WTC11 (cell line): ENCODE data around the gene KCNAB3. TPM values are rescaled to one million over a fixed set of nuclear protein-coding genes. Genes with fewer than 3 reads are reported as not detected.

Source experiments
- E2F1 ChIP-seq: sonication (generic); formaldehyde crosslinking; IDR thresholded peaks from 2 replicates; pipeline ENCODE4 v1.8.0; 2022; ENCODE audit warnings: mild to moderate bottlenecking, missing genetic modification reagents
- ELF4 ChIP-seq: sonication (generic); formaldehyde crosslinking; IDR thresholded peaks from 2 replicates; pipeline ENCODE4 v1.8.1; 2022; ENCODE audit warnings: low read depth, mild to moderate bottlenecking, moderate library complexity, missing genetic modification reagents
- FOXK1 ChIP-seq: sonication (generic); formaldehyde crosslinking; IDR thresholded peaks from 2 replicates; pipeline ENCODE4 v1.8.0; 2022; ENCODE audit warnings: mild to moderate bottlenecking, moderate library complexity, missing genetic modification reagents
- MYBL2 ChIP-seq: sonication (generic); formaldehyde crosslinking; IDR thresholded peaks from 2 replicates; pipeline ENCODE4 v1.8.1; 2023; ENCODE audit warnings: mild to moderate bottlenecking, moderate library complexity, missing genetic modification reagents
- NR1H2 ChIP-seq: sonication (generic); formaldehyde crosslinking; IDR thresholded peaks from 2 replicates; pipeline ENCODE4 v1.9.0; 2021; ENCODE audit warnings: mild to moderate bottlenecking, moderate library complexity, missing genetic modification reagents
- NR2C2 ChIP-seq: sonication (generic); formaldehyde crosslinking; IDR thresholded peaks from 2 replicates; pipeline ENCODE4 v1.8.0; 2022; ENCODE audit warnings: mild to moderate bottlenecking, missing genetic modification reagents
- NR3C1 ChIP-seq: sonication (generic); formaldehyde crosslinking; conservative IDR thresholded peaks from 2 replicates; pipeline ENCODE4 v1.8.1; 2023; ENCODE audit warnings: low read depth, mild to moderate bottlenecking, missing genetic modification reagents
- PRDM15 ChIP-seq: sonication (generic); formaldehyde crosslinking; IDR thresholded peaks from 2 replicates; pipeline ENCODE4 v1.8.0; 2022; ENCODE audit warnings: missing genetic modification reagents
- SP1 ChIP-seq: sonication (generic); formaldehyde crosslinking; conservative IDR thresholded peaks from 2 replicates; pipeline ENCODE4 v1.8.1; 2022; ENCODE audit warnings: missing genetic modification reagents
- STAT6 ChIP-seq: sonication (generic); formaldehyde crosslinking; conservative IDR thresholded peaks from 2 replicates; pipeline ENCODE4 v1.8.1; 2023; ENCODE audit warnings: mild to moderate bottlenecking, low read depth, missing genetic modification reagents, moderate library complexity
- ZNF317 ChIP-seq: sonication (generic); formaldehyde crosslinking; IDR thresholded peaks from 2 replicates; pipeline ENCODE4 v1.8.1; 2023; ENCODE audit warnings: low read depth, mild to moderate bottlenecking, moderate library complexity, missing genetic modification reagents, borderline replicate concordance
- ZNF512 ChIP-seq: sonication (generic); formaldehyde crosslinking; IDR thresholded peaks from 2 replicates; pipeline ENCODE4 v1.8.1; 2022; ENCODE audit warnings: missing genetic modification reagents, borderline replicate concordance
- total RNA-seq: library from RNA; stranded (reverse); gene quantifications from 3 replicates; pipeline ENCODE4 v1.2.3, GENCODE V29; 2021
- TF ChIP-seq, protein P1 (sequence below): sonication (generic); formaldehyde crosslinking; IDR thresholded peaks from 2 replicates; pipeline ENCODE4 v1.8.1; 2022; ENCODE audit warnings: low read depth, mild to moderate bottlenecking, moderate library complexity, missing genetic modification reagents, borderline replicate concordance
- TF ChIP-seq, protein P2 (sequence below): sonication (generic); formaldehyde crosslinking; IDR thresholded peaks from 2 replicates; pipeline ENCODE4 v1.8.0; 2022; ENCODE audit warnings: mild to moderate bottlenecking, missing genetic modification reagents
- TF ChIP-seq, protein P3 (sequence below): sonication (generic); formaldehyde crosslinking; IDR thresholded peaks from 2 replicates; pipeline ENCODE4 v1.8.1; 2023; ENCODE audit warnings: mild to moderate bottlenecking, moderate library complexity, missing genetic modification reagents
- TF ChIP-seq, protein P4 (sequence below): sonication (generic); formaldehyde crosslinking; IDR thresholded peaks from 2 replicates; pipeline ENCODE4 v1.8.0; 2023; ENCODE audit warnings: missing genetic modification reagents, mild to moderate bottlenecking, borderline replicate concordance
- TF ChIP-seq, protein P5 (sequence below): sonication (generic); formaldehyde crosslinking; IDR thresholded peaks from 2 replicates; pipeline ENCODE4 v1.8.1; 2022; ENCODE audit warnings: mild to moderate bottlenecking, missing genetic modification reagents, moderate library complexity, borderline replicate concordance

KCNAB3 gene
- total RNA-seq, 1 experiment from 2014 or later: 3.2 TPM

DNA sequence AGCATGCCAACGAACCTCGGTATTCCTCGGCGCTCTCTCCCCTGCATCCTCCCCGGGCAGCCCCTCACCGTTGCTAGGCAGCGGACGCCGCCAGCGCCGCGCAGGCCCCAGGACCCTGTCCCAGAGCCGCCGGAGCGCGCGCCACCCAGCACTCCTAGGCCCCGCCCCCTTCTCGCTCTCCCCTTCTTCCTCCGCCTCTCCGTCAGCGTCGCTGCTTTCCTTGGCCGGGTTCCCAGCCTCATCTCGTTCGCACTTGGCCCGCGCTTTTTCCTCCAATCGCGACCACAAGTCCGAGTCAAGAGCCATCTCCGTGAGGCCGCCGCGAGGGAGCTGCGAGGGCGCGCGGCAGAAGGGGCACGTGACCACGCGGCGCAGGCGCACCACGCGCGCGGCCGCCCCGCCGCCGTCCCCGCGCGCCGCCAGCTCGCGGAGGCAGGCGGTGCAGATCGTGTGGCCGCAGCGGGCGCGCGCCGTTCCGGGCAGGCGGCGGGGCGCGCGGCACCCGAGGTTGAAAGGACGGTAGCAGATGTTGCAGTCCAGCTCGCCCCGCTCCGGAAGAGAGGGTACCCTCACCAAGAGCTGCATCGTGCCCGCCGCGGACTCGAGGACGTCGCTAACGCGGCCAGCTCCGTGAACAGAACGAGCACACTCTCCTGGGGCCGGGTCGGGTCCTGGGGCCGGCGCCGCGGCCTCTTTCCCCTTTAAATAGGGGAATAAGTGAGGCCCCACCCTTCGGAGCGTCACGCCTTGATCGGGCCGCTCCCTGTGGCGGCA, 13.9 kb downstream of the KCNAB3 start, which contains the start of gene RNF227 (continued):
- TF ChIP-seq, protein P1, sequence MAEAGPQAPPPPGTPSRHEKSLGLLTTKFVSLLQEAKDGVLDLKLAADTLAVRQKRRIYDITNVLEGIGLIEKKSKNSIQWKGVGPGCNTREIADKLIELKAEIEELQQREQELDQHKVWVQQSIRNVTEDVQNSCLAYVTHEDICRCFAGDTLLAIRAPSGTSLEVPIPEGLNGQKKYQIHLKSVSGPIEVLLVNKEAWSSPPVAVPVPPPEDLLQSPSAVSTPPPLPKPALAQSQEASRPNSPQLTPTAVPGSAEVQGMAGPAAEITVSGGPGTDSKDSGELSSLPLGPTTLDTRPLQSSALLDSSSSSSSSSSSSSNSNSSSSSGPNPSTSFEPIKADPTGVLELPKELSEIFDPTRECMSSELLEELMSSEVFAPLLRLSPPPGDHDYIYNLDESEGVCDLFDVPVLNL (CRISPR knock-in tag): peak; percentile 85
- TF ChIP-seq, protein P2, sequence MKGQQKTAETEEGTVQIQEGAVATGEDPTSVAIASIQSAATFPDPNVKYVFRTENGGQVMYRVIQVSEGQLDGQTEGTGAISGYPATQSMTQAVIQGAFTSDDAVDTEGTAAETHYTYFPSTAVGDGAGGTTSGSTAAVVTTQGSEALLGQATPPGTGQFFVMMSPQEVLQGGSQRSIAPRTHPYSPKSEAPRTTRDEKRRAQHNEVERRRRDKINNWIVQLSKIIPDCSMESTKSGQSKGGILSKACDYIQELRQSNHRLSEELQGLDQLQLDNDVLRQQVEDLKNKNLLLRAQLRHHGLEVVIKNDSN: peak; percentile 92
- TF ChIP-seq FOXK1 (CRISPR knock-in tag) (peak; percentile 87), SP1 (CRISPR knock-in tag) (peak; percentile 87), NR3C1 (CRISPR knock-in tag) (peak; percentile 95; the same call in 1 of the 2 replicates), NR2C2 (peak; percentile 13; the same call in 1 of the 2 replicates), ELF4 (CRISPR knock-in tag) (no peak; the same call in 1 of the 2 replicates), ZNF512 (CRISPR knock-in tag) (no peak), STAT6 (CRISPR knock-in tag) (no peak), E2F1 (CRISPR knock-in tag) (peak; percentile 88), MYBL2 (peak; percentile 88; the same call in 1 of the 2 replicates), ZNF317 (CRISPR knock-in tag) (peak; percentile 27; the same call in 1 of the 2 replicates), NR1H2 (CRISPR knock-in tag) (peak; percentile 65; the same call in 1 of the 2 replicates), PRDM15 (peak; percentile 24; the same call in 1 of the 2 replicates)
- TF ChIP-seq, protein P3, sequence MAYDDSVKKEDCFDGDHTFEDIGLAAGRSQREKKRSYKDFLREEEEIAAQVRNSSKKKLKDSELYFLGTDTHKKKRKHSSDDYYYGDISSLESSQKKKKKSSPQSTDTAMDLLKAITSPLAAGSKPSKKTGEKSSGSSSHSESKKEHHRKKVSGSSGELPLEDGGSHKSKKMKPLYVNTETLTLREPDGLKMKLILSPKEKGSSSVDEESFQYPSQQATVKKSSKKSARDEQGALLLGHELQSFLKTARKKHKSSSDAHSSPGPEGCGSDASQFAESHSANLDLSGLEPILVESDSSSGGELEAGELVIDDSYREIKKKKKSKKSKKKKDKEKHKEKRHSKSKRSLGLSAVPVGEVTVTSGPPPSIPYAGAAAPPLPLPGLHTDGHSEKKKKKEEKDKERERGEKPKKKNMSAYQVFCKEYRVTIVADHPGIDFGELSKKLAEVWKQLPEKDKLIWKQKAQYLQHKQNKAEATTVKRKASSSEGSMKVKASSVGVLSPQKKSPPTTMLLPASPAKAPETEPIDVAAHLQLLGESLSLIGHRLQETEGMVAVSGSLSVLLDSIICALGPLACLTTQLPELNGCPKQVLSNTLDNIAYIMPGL (CRISPR knock-in tag): peak; percentile 40
- TF ChIP-seq, protein P4, sequence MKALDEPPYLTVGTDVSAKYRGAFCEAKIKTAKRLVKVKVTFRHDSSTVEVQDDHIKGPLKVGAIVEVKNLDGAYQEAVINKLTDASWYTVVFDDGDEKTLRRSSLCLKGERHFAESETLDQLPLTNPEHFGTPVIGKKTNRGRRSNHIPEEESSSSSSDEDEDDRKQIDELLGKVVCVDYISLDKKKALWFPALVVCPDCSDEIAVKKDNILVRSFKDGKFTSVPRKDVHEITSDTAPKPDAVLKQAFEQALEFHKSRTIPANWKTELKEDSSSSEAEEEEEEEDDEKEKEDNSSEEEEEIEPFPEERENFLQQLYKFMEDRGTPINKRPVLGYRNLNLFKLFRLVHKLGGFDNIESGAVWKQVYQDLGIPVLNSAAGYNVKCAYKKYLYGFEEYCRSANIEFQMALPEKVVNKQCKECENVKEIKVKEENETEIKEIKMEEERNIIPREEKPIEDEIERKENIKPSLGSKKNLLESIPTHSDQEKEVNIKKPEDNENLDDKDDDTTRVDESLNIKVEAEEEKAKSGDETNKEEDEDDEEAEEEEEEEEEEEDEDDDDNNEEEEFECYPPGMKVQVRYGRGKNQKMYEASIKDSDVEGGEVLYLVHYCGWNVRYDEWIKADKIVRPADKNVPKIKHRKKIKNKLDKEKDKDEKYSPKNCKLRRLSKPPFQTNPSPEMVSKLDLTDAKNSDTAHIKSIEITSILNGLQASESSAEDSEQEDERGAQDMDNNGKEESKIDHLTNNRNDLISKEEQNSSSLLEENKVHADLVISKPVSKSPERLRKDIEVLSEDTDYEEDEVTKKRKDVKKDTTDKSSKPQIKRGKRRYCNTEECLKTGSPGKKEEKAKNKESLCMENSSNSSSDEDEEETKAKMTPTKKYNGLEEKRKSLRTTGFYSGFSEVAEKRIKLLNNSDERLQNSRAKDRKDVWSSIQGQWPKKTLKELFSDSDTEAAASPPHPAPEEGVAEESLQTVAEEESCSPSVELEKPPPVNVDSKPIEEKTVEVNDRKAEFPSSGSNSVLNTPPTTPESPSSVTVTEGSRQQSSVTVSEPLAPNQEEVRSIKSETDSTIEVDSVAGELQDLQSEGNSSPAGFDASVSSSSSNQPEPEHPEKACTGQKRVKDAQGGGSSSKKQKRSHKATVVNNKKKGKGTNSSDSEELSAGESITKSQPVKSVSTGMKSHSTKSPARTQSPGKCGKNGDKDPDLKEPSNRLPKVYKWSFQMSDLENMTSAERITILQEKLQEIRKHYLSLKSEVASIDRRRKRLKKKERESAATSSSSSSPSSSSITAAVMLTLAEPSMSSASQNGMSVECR (CRISPR knock-in tag): peak; percentile 97
- TF ChIP-seq, protein P5, sequence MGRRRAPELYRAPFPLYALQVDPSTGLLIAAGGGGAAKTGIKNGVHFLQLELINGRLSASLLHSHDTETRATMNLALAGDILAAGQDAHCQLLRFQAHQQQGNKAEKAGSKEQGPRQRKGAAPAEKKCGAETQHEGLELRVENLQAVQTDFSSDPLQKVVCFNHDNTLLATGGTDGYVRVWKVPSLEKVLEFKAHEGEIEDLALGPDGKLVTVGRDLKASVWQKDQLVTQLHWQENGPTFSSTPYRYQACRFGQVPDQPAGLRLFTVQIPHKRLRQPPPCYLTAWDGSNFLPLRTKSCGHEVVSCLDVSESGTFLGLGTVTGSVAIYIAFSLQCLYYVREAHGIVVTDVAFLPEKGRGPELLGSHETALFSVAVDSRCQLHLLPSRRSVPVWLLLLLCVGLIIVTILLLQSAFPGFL (CRISPR knock-in tag): 0 out of 2 replicates have a peak, but pooled peaks have one; percentile 12
